Kidney glomerular epithelial cell (primary cell): ENCODE data around the gene HOXC11.

ENCODE experiments used
- DNase-seq: peaks from one replicate; lab custom pipeline; 2025; lab: John Stamatoyannopoulos, UW

Gene HOXC11

GRCh38 chr12:53984901-53985691 is 12.2 kb downstream of the HOXC11 start, which contains the start of gene HOXC10:
Gene HOXC10, plus strand, starts transcription at chr12:53985146. Its CDS starts 114 bp downstream, at chr12:53985260.
- peak; percentile 91 for DNase-seq

- DNase-seq = no peak
Measured at GRCh38 chr12:53985692-53985993, 12.7 kb downstream of the HOXC11 start.

GRCh38 chr12:53985994-53986685 is 13.2 kb downstream of the HOXC11 start:
- DNase-seq = no peak

- DNase-seq = no peak
Measured at GRCh38 chr12:53986686-53987483, 14.0 kb downstream of the HOXC11 start.

GRCh38 chr12:53987787-53988230 is 14.9 kb downstream of the HOXC11 start:
- DNase-seq = no peak

GRCh38 chr12:53988541-53989226 is 15.8 kb downstream of the HOXC11 start:
- no peak for DNase-seq

- DNase-seq = peak; percentile 41
Measured at GRCh38 chr12:53989227-53990113, 16.5 kb downstream of the HOXC11 start.

GRCh38 chr12:53990311-53991076 is 17.6 kb downstream of the HOXC11 start:
- peak; percentile 53 for DNase-seq

GRCh38 chr12:53991077-53991460 is 18.1 kb downstream of the HOXC11 start:
- no peak for DNase-seq

- DNase-seq = no peak
Measured at GRCh38 chr12:53992377-53992889, 19.5 kb downstream of the HOXC11 start.

- no peak for DNase-seq
Measured at GRCh38 chr12:53993162-53994008, 20.5 kb downstream of the HOXC11 start.

GRCh38 chr12:53994009-53994263 is 21.0 kb downstream of the HOXC11 start:
- no peak for DNase-seq

GRCh38 chr12:53994264-53995001 is 21.5 kb downstream of the HOXC11 start:
- peak; percentile 44 for DNase-seq

- no peak for DNase-seq
Measured at GRCh38 chr12:53995002-53995377, 22.1 kb downstream of the HOXC11 start.

- peak; percentile 75 for DNase-seq
Measured at GRCh38 chr12:53995378-53996239, 22.7 kb downstream of the HOXC11 start.

- DNase-seq = peak; percentile 75
Measured at GRCh38 chr12:53996240-53997203, 23.6 kb downstream of the HOXC11 start.
